ENCODE results near the gene HEATR9.

Gene HEATR9

DNA sequence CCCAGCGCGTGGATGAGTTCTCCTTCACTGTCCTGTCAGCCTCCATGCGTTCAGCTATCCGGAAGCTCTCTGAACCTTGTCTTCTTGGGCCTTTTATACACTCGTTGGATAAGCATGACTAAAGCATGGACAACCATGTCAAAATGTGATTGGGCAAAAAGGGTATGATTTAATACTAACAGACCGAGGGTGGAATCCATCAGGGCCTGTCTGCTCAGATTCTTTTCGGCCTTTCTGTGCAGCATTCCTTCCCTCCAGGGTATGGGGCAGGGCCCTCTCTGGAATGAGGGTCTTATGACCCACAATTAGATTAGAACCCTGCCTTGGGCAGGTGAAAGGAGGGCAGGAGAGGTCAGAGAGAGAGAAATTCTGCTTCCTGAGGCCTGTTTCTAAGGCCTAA lies 25.5 kb upstream of the HEATR9 start:
- DNase-seq = no peak

DNA sequence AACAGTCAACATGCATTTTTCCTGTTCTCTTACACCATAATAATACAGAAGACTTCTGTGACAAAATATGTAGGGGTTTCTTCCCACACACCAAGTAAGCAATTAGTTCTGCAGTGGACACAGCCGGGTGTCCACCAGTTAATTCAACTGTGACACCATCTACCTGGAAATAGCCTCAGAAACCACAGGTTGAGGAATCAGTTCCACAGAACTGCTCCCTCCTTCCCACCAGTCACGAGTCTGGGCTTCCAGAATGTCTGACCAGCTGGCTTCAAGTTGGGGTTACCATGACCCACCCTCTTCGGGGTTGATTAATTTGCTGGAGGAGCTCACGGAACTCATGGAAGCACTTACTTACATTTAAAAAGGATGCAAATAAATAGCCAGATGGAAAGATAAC lies 25.1 kb upstream of the HEATR9 start:
- no peak for DNase-seq

DNA sequence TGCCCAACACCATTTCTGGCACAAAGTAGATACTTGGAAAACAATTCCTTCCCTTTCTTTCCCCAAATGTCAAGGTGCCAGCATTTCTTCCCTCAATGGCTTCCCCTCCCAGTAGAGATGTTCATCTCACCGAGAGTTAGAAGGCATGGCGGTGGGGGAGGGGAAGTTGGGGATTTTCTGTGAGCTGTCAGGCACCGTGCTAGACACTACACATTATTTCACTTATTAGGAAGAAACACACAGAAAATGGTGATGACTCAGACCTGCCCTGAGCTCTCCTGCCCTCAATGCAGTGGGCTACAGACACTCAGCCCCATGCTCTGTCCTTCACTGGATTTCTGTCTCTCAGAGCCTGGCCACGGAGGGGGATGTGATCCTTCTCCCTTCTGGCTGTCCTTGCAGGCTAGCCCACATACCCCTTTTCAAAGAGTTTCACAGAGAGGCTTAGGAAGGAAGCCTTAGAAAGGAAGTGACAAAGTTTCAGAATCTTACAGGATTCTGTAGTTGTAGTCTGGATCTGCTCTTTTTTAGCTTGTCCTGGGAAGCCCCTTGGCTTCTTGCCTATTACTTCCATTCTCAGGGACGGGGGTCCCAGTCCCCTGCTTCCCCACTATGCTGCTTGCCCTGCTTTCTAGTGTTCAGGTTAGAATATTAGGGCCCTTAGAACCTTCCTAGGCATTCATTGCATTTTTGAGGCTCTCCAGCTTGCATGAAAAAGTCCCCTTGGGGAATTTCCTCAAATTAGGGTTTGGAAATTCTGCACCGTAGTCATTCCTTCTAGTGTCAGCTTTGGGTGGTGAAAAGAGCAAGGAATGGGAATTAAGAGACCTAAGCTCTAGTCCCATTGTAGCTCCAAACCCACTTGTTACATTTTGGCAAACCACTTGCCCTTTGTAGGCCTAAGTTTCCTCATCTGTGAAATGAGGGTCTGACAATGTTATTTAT lies 23.7 kb upstream of the HEATR9 start:
- no peak for DNase-seq

DNA sequence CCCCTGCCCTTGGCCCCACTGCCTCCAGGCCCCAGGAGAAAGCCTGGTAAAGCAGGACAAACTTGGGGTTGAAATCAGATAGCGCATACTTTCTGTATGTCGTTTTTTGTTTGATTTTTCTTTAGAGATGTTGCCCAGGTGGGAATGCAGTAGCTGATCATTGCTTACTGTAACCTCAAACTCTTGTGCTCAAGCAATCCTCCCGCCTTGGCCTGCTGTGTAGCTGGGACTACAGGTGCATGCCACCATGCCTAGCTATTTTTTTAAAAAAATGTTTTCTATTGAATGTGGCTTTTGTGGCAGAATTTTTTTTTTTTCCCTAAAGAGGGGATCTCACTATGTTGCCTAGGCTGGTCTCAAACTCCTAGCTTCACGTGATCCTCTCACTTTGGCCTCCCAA lies 22.6 kb upstream of the HEATR9 start:
- DNase-seq = no peak

DNA sequence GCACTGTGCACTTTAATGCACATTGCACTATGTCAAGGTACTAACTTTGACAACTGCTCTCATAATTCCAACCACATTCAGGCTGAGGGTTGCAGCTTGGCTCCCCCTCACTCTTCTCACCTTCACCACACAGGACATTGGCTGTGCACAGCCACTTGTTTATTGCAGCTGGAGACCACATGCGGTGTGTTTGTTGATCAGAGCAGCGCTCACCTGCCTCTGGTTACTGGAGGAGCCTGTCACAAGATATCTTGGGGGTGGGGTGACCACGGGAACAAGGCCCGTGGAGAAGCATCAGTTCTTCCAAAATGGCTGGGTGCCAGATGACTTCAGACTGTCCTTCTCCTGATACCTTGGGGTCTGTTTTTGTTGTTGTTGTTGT lies 22.1 kb upstream of the HEATR9 start:
- no peak for DNase-seq

DNA sequence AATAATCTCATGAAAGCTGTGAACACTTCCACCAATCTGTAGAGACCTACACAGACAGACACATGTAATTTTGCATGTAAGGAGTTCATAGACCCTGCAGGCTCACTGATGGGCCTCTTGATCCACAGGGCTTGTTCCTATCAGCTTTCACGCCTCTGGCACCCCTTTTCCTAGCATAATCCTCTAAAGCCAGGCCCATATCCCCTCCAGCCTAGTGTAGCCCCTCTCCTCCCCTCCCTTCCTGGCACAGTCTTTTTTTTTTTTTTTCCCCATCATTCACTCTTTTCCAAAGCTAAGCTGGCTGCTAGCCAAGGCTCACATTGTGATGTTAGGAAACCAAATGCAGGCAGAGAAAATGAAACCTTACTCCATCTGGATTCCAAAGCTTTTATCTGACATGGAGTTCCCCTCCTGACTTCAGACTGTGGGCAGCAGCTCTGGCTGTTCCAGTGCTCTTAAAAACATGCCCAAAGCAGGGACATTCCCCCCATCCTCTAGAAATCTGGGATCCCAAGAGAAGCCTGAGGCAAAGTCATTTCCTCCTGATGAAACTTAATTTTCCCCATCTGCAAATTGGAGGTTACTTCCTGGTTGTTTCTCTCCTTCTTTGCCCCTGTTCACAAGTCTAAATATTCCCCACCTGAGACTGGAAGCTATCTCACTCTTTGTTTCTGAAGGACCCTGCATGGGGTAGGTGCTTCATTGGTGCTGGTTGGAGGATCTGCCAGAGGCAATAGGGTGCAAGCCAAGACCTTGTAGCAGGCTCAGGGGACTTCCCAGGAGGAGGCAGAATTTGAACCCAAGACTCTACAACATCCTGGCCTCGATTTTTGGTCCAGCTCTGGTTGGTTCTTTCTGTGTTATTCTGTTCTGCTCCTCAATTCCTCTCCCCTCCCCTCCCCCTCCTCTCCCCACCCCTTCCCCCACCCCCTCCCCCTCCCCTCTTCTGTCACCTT lies 21.4 kb upstream of the HEATR9 start:
- peak; percentile 80 for DNase-seq

DNA sequence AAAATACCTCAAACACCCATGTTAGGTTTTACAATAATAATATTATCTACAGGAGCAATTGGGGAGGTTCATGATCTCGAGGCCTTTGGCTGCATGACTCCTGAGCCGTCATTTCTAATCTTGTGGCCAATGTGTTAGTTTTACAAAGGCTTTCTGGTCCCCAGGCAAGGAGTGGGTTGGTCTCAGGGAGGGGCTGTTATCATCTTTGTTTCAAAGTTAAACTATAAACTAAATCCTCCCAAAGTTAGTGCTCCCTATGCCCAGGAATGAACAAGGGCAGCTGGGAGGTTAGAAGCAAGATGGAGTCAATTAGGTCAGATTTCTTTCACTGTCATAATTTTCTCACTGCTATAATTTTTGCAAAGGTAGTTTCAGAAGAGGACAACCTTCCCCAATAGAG lies 20.6 kb upstream of the HEATR9 start:
- no peak for DNase-seq

DNA sequence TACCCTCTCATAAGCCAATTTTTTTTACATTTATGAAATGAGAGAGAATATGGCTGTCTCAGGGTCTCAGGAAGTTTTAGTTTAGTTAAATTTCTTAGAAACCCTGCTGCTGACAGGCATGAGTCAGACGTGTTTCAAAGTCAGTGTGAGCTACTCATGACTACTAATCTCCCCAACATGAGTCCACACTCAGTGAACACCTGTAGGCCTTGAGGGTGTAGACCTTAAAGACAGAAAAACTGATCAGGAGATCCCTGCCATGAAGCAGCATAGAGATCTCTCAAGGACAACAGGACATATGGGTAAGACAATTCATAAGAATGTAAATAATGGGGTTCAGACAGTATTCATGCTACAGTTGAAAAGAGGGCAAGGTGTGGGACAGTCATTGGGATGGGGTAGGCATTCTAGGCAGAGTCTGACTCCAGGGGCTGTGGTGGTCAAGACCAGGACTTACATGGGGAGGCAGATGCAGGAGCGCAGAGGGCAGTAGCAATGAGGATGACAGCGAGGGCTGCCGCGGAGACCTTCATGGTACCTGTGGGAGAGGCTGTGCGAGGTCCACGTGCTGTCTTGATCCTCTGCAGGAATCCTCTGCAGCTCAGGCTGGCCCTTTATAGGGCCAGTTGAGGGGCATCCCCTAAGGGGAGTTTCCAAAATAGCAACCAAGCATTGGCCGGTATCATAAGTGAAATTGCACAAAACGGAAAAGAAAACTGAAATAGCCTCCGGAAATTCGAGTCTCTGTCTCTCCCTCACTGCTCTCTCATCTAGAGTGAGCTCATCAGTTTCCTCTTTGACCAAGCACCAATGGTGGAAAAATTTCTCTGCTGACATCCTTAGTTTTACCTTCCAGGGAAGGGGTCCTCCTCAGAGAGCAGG lies 11.3 kb upstream of the HEATR9 start, which contains the start of gene CCL5:
CCL5 (minus strand) TSS at position 588 of the 882 bp plus-strand sequence.
- no peak for DNase-seq

DNA sequence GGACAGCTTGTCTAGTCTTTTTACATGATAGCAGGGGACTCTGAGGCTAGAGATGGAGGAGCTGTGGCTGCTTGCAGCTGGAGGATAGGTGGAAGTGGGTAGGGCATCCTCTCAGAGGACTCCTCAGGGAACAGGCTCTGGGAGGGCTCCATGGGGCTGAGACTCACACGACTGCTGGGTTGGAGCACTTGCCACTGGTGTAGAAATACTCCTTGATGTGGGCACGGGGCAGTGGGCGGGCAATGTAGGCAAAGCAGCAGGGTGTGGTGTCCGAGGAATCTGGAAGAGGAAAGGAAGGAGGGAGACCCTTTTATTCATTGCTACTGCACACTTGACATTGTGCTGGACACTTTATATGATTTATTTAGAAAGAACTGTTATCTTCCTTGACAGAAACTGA lies 9.7 kb upstream of the HEATR9 start:
- no peak for DNase-seq

DNA sequence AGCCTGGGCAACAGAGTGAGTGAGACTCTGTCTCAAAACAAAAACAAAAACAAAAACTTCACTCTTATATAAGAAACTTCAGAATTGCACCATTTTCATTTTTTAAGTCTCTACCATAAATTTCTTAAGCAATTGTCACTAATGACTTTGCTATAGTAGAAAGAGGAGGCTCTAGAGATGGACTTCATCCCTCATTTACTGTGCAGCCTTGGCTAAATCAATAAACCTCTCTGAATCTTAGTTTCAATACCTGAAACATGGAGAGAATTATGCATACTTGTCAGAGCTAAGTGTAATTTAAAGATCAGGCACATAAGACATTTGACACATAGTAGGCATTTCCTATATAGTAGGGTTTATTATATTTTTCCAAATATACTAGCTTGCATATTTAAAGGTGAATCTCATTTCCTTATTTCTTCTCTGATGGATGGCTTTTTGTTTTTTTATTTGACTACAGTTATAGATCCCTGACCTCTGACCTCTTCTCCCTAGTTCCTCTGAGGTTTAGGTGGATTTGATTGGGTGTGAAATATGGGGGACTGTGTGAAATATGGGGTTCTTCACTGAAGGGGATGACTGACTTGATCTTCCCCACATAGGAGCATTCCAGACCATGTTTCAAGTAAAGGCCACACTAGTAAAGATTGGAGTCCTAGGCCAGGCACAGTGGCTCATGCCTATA lies 8.8 kb upstream of the HEATR9 start:
- DNase-seq = no peak

DNA sequence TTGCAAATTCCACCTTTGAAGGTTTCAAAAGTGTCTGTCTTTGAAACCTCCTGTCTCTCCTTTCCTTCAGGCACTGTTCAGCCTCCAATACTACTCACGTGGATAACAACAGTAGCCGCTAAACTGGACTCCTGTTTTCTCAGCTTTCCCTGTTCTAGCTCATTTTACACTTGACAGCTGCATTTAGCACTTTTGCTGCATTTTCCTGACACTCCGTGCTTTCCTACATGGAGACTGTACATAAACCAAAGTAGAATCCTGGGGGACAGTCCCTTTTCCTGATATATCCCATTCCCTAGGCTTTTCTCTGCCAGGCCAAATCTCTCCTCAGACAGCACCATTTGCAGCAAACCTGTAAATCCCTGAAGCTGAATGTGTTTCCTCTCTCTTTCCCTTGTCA lies 7.8 kb upstream of the HEATR9 start:
- no peak for DNase-seq

DNA sequence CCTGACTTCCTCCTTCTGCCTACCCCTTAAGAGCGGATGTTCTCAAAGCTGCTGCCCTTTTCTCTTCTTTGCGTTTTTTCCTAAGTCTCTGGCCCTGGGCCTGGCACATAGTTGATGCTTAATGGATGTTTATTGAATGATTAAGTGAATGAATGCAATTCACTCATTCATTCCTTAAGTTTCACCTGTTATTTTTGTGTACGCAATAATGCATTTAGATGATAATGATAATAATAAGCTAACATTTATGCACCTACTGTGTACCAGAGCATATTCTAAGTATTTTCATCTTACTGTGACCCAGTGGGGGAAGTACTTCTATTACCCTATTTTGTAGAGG lies 7.1 kb upstream of the HEATR9 start:
- no peak for DNase-seq

DNA sequence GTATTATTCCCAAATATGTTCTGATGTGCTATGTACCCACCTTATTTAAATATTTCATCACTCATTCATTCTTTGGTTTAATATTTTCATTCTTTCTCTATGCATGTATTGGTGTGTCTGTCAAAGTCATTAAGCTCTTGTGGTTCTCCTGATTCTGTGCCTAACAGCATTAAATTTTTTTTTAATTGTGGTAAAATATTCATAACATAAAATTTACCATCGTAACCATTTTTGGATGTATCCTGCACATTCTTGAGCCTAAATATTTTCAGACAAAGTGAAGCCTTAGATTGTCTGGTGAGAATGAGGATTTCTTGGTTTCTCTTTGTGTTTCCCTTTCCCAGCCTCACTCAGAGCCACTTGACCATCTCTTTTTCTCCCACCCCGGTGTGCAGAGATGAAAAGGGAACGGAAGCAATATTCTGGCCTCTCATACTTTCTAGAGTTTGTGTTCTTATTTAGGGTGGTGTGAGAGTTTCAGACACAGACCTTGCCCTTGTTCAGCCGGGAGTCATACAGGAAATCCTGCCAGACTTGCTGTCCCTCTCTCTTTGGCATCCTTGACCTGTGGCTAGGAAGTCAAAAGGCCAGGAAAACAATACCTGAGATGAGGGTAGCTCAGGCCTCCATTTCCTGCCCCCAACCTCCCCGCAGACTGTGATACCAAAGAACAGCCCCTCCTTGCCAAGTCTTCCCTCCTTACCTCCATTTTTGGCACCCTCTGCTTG lies 6.5 kb upstream of the HEATR9 start:
- DNase-seq = no peak

DNA sequence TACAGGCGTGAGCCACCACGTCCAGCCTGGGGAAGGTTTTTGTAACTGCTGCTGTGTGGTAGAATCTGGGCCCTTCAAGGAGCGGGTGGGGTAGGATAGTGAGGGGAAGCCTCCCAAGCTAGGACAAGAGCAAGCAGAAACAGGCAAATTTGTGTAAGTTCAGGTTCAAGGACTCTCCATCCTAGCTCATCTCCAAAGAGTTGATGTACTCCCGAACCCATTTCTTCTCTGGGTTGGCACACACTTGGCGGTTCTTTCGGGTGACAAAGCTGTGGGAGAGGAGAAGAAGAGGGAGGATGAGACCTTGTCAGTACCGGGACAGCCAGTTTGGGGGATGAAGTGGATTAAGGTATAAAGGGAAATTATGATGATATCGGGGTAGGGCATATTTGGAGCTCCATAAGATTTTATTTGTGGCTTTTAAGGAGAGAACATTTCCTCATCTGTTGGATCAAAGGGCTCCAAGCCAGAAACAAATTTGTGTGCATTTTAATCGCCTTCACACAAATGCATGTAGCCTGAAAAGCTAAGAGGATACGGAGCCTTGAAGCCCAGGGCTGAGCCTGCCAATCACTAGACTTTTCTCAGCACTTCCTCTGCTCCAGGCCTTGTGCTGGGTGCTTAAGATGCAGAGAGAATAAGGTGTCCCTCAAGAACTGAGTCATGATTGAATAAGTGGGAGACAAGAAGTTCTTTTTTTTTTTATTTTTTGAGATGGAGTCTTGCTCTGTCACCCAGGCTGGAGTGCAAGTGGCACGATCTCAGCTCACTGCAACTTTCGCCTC lies 3.7 kb upstream of the HEATR9 start:
- no peak for DNase-seq

DNA sequence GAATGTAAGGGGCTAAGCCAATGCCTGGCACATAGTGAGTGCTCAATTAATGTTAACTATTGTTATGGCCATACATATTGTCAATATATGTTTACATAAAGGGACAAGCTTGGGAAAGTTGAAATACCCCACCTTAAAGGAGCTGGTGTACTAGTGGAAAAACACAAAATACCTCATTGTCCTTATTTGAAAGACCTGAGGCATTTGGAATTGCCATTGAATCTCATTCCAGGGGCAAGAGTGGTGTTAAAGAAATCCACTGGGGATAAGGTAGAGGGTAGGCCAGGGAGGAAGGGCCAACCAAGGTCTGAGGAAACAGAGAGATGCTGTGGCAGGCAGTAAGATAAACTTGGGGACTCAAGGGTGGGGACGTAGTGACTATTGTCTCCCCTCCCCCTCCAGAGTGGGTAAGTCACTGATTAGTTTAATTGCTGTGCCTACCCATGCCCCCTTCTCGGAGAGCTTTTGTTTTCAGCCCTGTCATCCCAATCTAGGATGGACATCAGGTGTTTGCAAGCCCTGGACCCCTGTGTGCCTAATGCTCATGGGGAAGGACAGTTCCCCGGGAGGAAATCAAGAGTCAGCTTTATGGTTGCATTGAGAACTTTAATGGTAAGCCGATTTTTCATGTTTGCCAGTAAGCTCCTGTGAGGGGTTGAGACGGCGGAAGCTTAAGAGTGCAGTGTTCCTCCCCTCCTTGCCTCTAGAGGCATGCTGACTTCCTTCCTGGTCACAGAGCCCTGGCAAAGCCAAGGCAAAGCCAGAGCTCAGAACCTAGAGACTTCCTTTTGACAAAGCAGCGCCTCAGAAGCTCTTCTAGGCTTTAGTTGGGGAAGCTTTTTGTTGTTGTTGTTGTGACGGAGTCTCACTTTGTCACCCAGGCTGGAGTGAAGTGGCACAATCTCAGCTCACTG lies 2.5 kb upstream of the HEATR9 start:
- no peak for DNase-seq

DNA sequence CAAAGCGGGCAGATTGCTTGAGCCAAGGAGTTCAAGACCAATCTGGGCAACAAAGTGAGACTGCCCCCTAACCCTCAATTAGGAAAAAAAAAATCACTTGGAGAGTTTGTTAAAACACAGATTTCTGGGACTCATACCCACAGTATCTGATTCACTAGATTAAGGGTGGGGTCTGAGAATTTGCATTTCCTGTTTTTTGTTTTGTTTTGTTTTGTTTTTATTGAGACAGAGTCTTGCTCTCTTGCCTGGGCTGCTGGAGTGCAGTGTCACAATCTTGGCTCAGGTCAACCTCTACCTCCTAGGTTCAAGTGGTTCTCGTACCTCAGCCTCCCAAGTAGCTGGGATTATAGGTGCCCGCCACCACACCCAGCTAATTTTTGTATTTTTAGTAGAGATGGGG lies 1.1 kb downstream of the HEATR9 start:
- DNase-seq = no peak

DNA sequence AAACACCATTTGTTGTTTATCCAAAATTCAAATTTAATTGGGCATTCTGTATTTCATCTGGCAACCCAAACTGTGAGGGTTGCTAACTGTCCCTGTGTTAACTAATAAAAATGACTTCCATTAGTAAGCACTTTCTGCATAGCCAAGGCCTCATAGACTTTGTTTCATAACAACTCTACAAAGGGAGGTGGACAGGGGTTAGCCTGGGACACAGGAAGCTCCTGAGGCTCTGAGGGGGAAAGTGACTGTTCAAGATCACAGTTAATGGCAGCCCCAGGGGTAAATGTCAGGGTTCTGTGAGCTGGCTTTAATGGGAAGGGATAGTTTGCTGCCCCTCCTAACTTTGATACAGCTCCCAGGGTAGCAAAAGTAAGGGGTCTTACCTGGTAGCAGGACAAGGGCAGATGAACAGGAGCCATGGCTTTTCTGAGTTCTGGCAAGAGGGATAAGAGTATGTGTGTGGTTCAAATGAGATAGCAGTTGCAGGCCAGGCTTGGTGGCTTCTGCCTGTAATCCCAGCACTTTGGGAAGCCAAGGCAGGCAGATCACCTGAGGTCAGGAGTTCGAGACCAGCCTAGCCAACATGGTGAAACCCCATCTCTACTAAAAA lies 2.2 kb downstream of the HEATR9 start:
- no peak for DNase-seq

DNA sequence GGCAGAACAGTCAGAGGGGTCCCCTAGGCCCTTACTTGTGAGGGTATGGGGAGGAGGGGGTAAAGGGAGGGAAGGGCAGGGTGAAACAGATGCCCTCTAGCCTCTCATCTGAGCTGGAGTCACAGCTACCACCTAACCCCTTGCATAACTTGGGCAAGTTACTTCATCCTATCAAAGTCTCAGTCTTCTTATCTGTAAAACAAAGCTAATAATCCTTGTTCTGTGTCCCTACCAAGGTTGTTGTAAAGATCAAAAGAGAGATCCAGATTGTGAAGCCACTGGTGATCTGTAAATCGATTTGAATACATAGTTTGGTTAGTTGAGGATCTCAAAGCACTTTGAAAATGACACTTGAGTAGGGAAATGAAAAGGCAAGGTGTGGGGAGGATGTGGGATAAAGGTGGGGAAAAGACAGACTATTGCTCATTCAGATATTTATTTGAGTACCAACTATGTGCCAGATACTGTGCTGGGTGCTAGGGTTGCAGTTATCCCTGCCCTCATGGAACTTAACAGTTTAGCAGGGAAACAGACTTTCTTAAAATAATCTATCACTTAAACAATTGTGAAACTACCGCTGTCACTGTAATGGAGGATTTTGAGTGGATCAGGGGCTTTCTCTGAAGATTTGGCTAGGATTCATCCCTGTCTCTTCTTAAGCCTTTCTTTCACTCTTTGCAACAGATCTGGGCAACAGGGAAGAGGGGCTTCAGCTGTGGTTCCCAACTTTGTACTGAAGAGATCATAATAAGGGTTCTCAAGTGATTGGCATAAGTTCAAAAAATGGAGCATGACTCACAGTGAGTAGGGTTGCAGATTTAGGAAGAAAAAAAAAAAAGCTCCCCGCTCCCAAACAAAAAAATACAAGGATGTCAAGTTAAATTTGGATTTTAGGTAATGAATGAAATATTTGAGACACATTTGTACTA lies 3.0 kb downstream of the HEATR9 start:
- DNase-seq = no peak
